Lower leg skin (tissue), 4 donors: ENCODE measurements around the gene KCNC1. TPM values are rescaled to one million over a fixed set of nuclear protein-coding genes. Genes with fewer than 3 reads are reported as not detected.
A peak's percentile ranks its signal among the peaks of the same experiment; 100 is the strongest.

Experiments
- DNase-seq, 2 donors: peaks; one replicate each; pipeline ENCODE4 v3.0.0-alpha.2; 2019; ENCODE audit warnings: low spot score in 2 of 2
- H3K4me3 ChIP-seq: fragments of 200-600 bp; sonication (generic); 2 replicates; pipeline ENCODE4 v1.5.1; 2017; ENCODE audit warnings: mild to moderate bottlenecking, low read depth; ENCODE audit not compliant: poor library complexity, severe bottlenecking
- CTCF ChIP-seq, 3 donors: fragments of 450-650 bp; IDR thresholded peaks; one replicate each; pipeline ENCODE4 v1.5.1; 2016; ENCODE audit warnings: antibody characterized with exemption in 3 of 3, mild to moderate bottlenecking in 3 of 3, moderate library complexity in 2 of 3
- POLR2A ChIP-seq, 2 donors: fragments of 450-650 bp; IDR thresholded peaks; one replicate each; pipeline ENCODE4 v1.6.1; 2016 to 2017; ENCODE audit warnings: antibody characterized with exemption in 2 of 2, mild to moderate bottlenecking in 1 of 2, moderate library complexity in 1 of 2
- WGBS, 2 donors: methylation state at CpG; one replicate each; pipeline ENCODE4 v1.1.5; 2018; 5-methylcytosine and 5-hydroxymethylcytosine counted together
- intact Hi-C: fragments of 100-400 bp; cut with DNase I; formaldehyde crosslinking; loops from one replicate; pipeline ENCODE4 v1.15.0; 2023; ENCODE audit warnings: low total_unique reads
- total RNA-seq, 4 donors: library from RNA; depleted of rRNA; stranded (reverse); fragments of >200 nt; gene quantifications; one replicate each; pipeline ENCODE4 v1.1.0, GENCODE V29; 2016

The KCNC1 gene
- total RNA-seq, 4 donors from 2014 or later: 0.06 TPM; not detected in 3

GRCh38 chr11:17792161-17792560 is 57.6 kb downstream of the KCNC1 start:
- WGBS, 2 donors: 94 to 95% methylated on average over 9 of the region's 9 CpGs

GRCh38 chr11:17793642-17794170 is 59.1 kb downstream of the KCNC1 start:
- intact Hi-C loops: no loop called here
- peak in 1 of 2 donors; percentile 64 for DNase-seq
- TF ChIP-seq POLR2A (IDR thresholded peaks at IDR 0.05): no peak
- no peak for TF ChIP-seq CTCF (IDR thresholded peaks at IDR 0.05)
- 80 to 83% methylated on average over 6 to 7 of the region's 7 CpGs for WGBS, 2 donors
- no peak overlapping the region for H3K4me3 ChIP-seq

More at GRCh38 chr11:17792161-17792560, 57.6 kb downstream of the KCNC1 start:
- DNase-seq: no peak
- H3K4me3 ChIP-seq: no peak overlapping the region
- intact Hi-C loops: no loop called here
- TF ChIP-seq POLR2A (IDR thresholded peaks at IDR 0.05): no peak
- no peak for TF ChIP-seq CTCF (IDR thresholded peaks at IDR 0.05)

- intact Hi-C loops: no loop called here
- TF ChIP-seq CTCF (IDR thresholded peaks at IDR 0.05): no peak
- 96 to 97% methylated on average over 5 of the region's 5 CpGs for WGBS, 2 donors
- H3K4me3 ChIP-seq: no peak overlapping the region
- peak in 1 of 2 donors; percentile 57 for DNase-seq
These were observed 60.4 kb downstream of the KCNC1 start for GRCh38 chr11:17794981-17795380.

- DNase-seq: no peak
- H3K4me3 ChIP-seq: no peak overlapping the region
- WGBS, 2 donors: 89 to 96% methylated on average over 2 of the region's 2 CpGs
- intact Hi-C loops: no loop called here
- no peak for TF ChIP-seq CTCF (IDR thresholded peaks at IDR 0.05)
- TF ChIP-seq POLR2A (IDR thresholded peaks at IDR 0.05): no peak
These were observed 61.6 kb downstream of the KCNC1 start for GRCh38 chr11:17796154-17796553.

- no peak for TF ChIP-seq CTCF (IDR thresholded peaks at IDR 0.05)
- TF ChIP-seq POLR2A (IDR thresholded peaks at IDR 0.05): no peak
- no peak overlapping the region for H3K4me3 ChIP-seq
- intact Hi-C loops: no loop called here
- WGBS, 2 donors: 48 to 54% methylated on average over 6 of the region's 6 CpGs
- peak in 1 of 2 donors; percentile 65 for DNase-seq
These were observed 63.7 kb downstream of the KCNC1 start for GRCh38 chr11:17798253-17798652.

- 59% methylated on average over 3 of the region's 3 CpGs for WGBS, 2 donors
- H3K4me3 ChIP-seq: no peak overlapping the region
- DNase-seq: no peak
- TF ChIP-seq POLR2A (IDR thresholded peaks at IDR 0.05) (no peak), CTCF (IDR thresholded peaks at IDR 0.05) (no peak)
- intact Hi-C loops: no loop called here
These were observed 64.1 kb downstream of the KCNC1 start for GRCh38 chr11:17798716-17799115.
